Liver (tissue), 3 donors: ENCODE results near the gene ZNF70.

Experiments used
- ATF3 ChIP-seq: IDR thresholded peaks from 2 replicates; pipeline ENCODE4 v1.6.1; 2016; ENCODE audit warnings: antibody characterized with exemption
- CTCF ChIP-seq: fragments of 150-350 bp; IDR thresholded peaks from 2 replicates; pipeline ENCODE4 v1.5.1; 2017; ENCODE audit warnings: improper control_type of control experiment, low read depth, low read length; ENCODE audit not compliant: missing input control
- TF ChIP-seq, protein P1 (sequence below): IDR thresholded peaks from 2 replicates; pipeline ENCODE4 v1.6.1; 2016; ENCODE audit warnings: antibody characterized with exemption, mild to moderate bottlenecking
- donor health status: healthy.
- donor health status: healthy.

DNA sequence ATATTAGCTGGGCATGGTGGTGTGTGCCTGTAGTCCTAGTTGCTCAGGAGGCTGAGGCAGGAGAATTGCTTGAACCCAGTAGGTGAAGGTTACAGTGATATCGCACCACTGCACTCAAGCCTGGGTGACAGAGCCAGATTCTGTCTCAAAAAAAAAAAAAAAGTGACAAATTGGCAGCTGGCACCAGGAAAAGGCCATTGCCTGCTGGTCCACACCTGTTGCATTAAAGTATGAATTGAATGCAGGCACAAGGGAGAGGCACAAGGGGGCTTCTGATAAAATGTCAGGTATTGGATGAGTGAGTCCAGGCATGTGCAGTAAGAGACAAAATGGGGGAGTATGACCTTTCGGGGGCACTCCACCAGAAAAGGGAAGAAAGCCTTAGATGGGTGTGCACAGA lies 28.2 kb downstream of the ZNF70 start:
- TF ChIP-seq CTCF (no peak), ATF3 (no peak)
- TF ChIP-seq, protein P1, sequence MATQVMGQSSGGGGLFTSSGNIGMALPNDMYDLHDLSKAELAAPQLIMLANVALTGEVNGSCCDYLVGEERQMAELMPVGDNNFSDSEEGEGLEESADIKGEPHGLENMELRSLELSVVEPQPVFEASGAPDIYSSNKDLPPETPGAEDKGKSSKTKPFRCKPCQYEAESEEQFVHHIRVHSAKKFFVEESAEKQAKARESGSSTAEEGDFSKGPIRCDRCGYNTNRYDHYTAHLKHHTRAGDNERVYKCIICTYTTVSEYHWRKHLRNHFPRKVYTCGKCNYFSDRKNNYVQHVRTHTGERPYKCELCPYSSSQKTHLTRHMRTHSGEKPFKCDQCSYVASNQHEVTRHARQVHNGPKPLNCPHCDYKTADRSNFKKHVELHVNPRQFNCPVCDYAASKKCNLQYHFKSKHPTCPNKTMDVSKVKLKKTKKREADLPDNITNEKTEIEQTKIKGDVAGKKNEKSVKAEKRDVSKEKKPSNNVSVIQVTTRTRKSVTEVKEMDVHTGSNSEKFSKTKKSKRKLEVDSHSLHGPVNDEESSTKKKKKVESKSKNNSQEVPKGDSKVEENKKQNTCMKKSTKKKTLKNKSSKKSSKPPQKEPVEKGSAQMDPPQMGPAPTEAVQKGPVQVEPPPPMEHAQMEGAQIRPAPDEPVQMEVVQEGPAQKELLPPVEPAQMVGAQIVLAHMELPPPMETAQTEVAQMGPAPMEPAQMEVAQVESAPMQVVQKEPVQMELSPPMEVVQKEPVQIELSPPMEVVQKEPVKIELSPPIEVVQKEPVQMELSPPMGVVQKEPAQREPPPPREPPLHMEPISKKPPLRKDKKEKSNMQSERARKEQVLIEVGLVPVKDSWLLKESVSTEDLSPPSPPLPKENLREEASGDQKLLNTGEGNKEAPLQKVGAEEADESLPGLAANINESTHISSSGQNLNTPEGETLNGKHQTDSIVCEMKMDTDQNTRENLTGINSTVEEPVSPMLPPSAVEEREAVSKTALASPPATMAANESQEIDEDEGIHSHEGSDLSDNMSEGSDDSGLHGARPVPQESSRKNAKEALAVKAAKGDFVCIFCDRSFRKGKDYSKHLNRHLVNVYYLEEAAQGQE, result no peak
